Measurements from ENCODE around the gene GRAMD2B.

Gene GRAMD2B

GRCh38 chr5:126540631-126541030 lies 117.4 kb downstream of the GRAMD2B start:
- no peak for DNase-seq (ENCODE audit: low read depth)

- no peak for DNase-seq (ENCODE audit: low read depth)
Measured at GRCh38 chr5:126542441-126542840, 119.2 kb downstream of the GRAMD2B start.

- DNase-seq (ENCODE audit: low read depth): no peak
Measured at GRCh38 chr5:126543009-126543408, 119.8 kb downstream of the GRAMD2B start.

- no peak for DNase-seq (ENCODE audit: low read depth)
Measured at GRCh38 chr5:126543660-126544059, 120.5 kb downstream of the GRAMD2B start.
